PC-9 (cell line): Measurements from ENCODE around the gene FOXS1. TPM values are rescaled to one million over a fixed set of nuclear protein-coding genes. Genes with fewer than 3 reads are reported as not detected.

Experiments
- BruUV-seq: library from RNA; stranded (reverse); fragments of 400-500 nt; replicated peaks from 2 replicates; lab custom pipeline; 2021; lab: Mats Ljungman, UMichigan
- CTCF ChIA-PET: fragments of 300-600 bp; sonication (Branson Sonifier 250); formaldehyde crosslinking; loops from one replicate; lab custom pipeline; 2022; ENCODE audit warnings: antibody characterized with exemption; lab: Charles Lee
- POLR2A ChIA-PET: fragments of 300-600 bp; sonication (Branson Sonifier 250); formaldehyde crosslinking; loops from one replicate; lab custom pipeline; 2022; ENCODE audit warnings: antibody characterized with exemption; ENCODE audit not compliant: unreplicated experiment; lab: Charles Lee
- DNase-seq, 2 experiments: peaks; one replicate each; pipeline versions ENCODE4 v3.0.0 to v3.0.0-alpha.2; 2015 to 2022; ENCODE audit warnings: mixed read lengths in 1 of 2
- H2AFZ ChIP-seq: fragments of 200-600 bp; sonication (generic); 2 replicates; pipeline ENCODE4 v1.8.1; 2017; ENCODE audit warnings: antibody characterized with exemption
- H3F3A ChIP-seq: fragments of 200-600 bp; sonication (generic); 2 replicates; pipeline ENCODE4 v1.8.1; 2017; ENCODE audit warnings: antibody characterized with exemption, mild to moderate bottlenecking, low read depth; ENCODE audit not compliant: insufficient read depth
- H3K27ac ChIP-seq: fragments of 200-600 bp; sonication (generic); 2 replicates; pipeline ENCODE4 v1.6.1; 2016; ENCODE audit warnings: mixed run types
- H3K27me3 ChIP-seq: fragments of 200-600 bp; sonication (generic); 2 replicates; pipeline ENCODE4 v1.6.1; 2016; ENCODE audit warnings: low read depth, mixed run types; ENCODE audit not compliant: insufficient read depth
- H3K36me3 ChIP-seq: fragments of 200-600 bp; sonication (generic); 2 replicates; pipeline ENCODE4 v1.6.1; 2016; ENCODE audit warnings: low read depth, mixed run types
- H3K4me1 ChIP-seq: fragments of 200-600 bp; sonication (generic); replicated peaks from 2 replicates; pipeline ENCODE4 v1.6.1; 2016; ENCODE audit warnings: mixed run types; ENCODE audit not compliant: insufficient read depth
- H3K4me2 ChIP-seq: fragments of 200-600 bp; sonication (generic); 2 replicates; pipeline ENCODE4 v1.6.1; 2017; ENCODE audit warnings: mixed run types
- H3K4me3 ChIP-seq: fragments of 200-600 bp; sonication (generic); 2 replicates; pipeline ENCODE4 v1.6.1; 2016; ENCODE audit warnings: mixed run types
- H3K79me2 ChIP-seq: fragments of 200-600 bp; sonication (generic); 2 replicates; pipeline ENCODE4 v1.6.1; 2017; ENCODE audit warnings: low read depth, mixed run types
- H3K9me2 ChIP-seq: fragments of 200-600 bp; sonication (generic); 2 replicates; pipeline ENCODE4 v1.8.1; 2017; ENCODE audit warnings: mild to moderate bottlenecking; ENCODE audit not compliant: insufficient read depth
- H3K9me3 ChIP-seq: fragments of 200-600 bp; sonication (generic); 2 replicates; pipeline ENCODE4 v1.8.1; 2016; ENCODE audit warnings: low read depth; ENCODE audit not compliant: insufficient read depth
- H4K20me1 ChIP-seq: fragments of 200-600 bp; sonication (generic); 2 replicates; pipeline ENCODE4 v1.8.1; 2017; ENCODE audit not compliant: insufficient read depth
- CTCF ChIP-seq: fragments of 200-600 bp; sonication (generic); conservative IDR thresholded peaks from 2 replicates; pipeline ENCODE4 v1.6.1; 2017; ENCODE audit warnings: mixed run types, antibody characterized with exemption, mild to moderate bottlenecking, moderate library complexity
- EZH2 ChIP-seq: fragments of 200-600 bp; sonication (generic); IDR thresholded peaks from 2 replicates; pipeline ENCODE4 v1.8.0; 2017; ENCODE audit warnings: antibody characterized with exemption, low read depth
- intact Hi-C: fragments of 100-400 bp; cut with micrococcal nuclease; formaldehyde crosslinking; loops from one replicate; pipeline ENCODE4 v1.10.0; 2022; ENCODE audit not compliant: unreplicated experiment
- total RNA-seq: library from RNA; stranded (reverse); gene quantifications from 2 replicates; pipeline ENCODE4 v1.2.3, GENCODE V29; 2021

The FOXS1 gene
- total RNA-seq, 1 experiment from 2014 or later = not detected

- Histone ChIP-seq H3K4me3 (no peak overlapping the region), H3F3A (no peaks in the 10 kb centered on the region), H3K36me3 (no peaks in the 10 kb centered on the region), H3K27ac (no peak overlapping the region), H3K4me2 (no peak overlapping the region), H4K20me1 (no peaks in the 10 kb centered on the region), H3K9me3 (no peaks in the 10 kb centered on the region), H3K4me1 (no peaks in the 10 kb centered on the region), H2AFZ (no peak overlapping the region), H3K79me2 (no peaks in the 10 kb centered on the region), H3K9me2 (no peaks in the 10 kb centered on the region), H3K27me3 (peaks cover 93% of the 10 kb centered on the region)
- ChIA-PET CTCF (interaction anchor here (0.7 kb wide), 1 partner anchor 404 kb away, joined by 3 read pairs; no protein-coding TSS in a partner anchor), POLR2A (no interaction called here)
- DNase-seq = no peak
- intact Hi-C loops = no loop called here
- TF ChIP-seq CTCF = no peak
- no peak for TF ChIP-seq EZH2
- no TSS peak for BruUV-seq
Measured at GRCh38 chr20:31868853-31869672, 23.7 kb upstream of the FOXS1 start.

- no peaks in the 10 kb centered on the region for H3F3A ChIP-seq
- H4K20me1 ChIP-seq = no peaks in the 10 kb centered on the region
- TF ChIP-seq CTCF = no peak
- no peak for TF ChIP-seq EZH2
- no peaks in the 10 kb centered on the region for H3K79me2 ChIP-seq
- peaks cover 88% of the 10 kb centered on the region for H3K27me3 ChIP-seq
- no peak overlapping the region for H2AFZ ChIP-seq
- POLR2A ChIA-PET = no interaction called here
- H3K4me3 ChIP-seq = no peak overlapping the region
- no peak for DNase-seq
- no peaks in the 10 kb centered on the region for H3K36me3 ChIP-seq
- H3K4me2 ChIP-seq = no peak overlapping the region
- CTCF ChIA-PET = no interaction called here
- H3K9me2 ChIP-seq = no peaks in the 10 kb centered on the region
- no peak overlapping the region for H3K27ac ChIP-seq
- intact Hi-C loops = no loop called here
- BruUV-seq = no TSS peak
- H3K9me3 ChIP-seq = no peaks in the 10 kb centered on the region
- H3K4me1 ChIP-seq = no peaks in the 10 kb centered on the region
Measured at GRCh38 chr20:31866221-31866620, 20.8 kb upstream of the FOXS1 start.

GRCh38 chr20:31864521-31865400 lies 19.4 kb upstream of the FOXS1 start:
- no peak for TF ChIP-seq EZH2
- TF ChIP-seq CTCF = no peak
- CTCF ChIA-PET = interaction anchor here (0.6 to 0.9 kb wide), 3 partner anchors 70 to 153 kb away, joined by 3 to 8 read pairs (median 3); no protein-coding TSS in a partner anchor
- POLR2A ChIA-PET = no interaction called here

More at GRCh38 chr20:31864521-31865400, 19.4 kb upstream of the FOXS1 start:
- Histone ChIP-seq H3K4me2 (no peak overlapping the region), H3K27ac (no peak overlapping the region), H2AFZ (no peak overlapping the region), H3K79me2 (no peaks in the 10 kb centered on the region), H3K9me2 (no peaks in the 10 kb centered on the region), H3K27me3 (peaks cover 90% of the 10 kb centered on the region), H3K36me3 (no peaks in the 10 kb centered on the region), H3K4me1 (no peaks in the 10 kb centered on the region), H3F3A (no peaks in the 10 kb centered on the region), H3K9me3 (no peaks in the 10 kb centered on the region), H3K4me3 (no peak overlapping the region), H4K20me1 (no peaks in the 10 kb centered on the region)
- DNase-seq = no peak
- intact Hi-C loops = no loop called here
- BruUV-seq = no TSS peak
